CD14-positive monocyte (primary cell): Measurements from ENCODE around the gene EXOC4. TPM values are rescaled to one million over a fixed set of nuclear protein-coding genes. Genes with fewer than 3 reads are reported as not detected.

Experiments used
- DNase-seq, 3 donors: peaks; one replicate each; pipeline ENCODE4 v3.0.0-alpha.2; 2011 to 2022
- H2AFZ ChIP-seq: 2 replicates; pipeline ENCODE4 v1.6.0; 2012; ENCODE audit warnings: mild to moderate bottlenecking, low read depth, low read length, inconsistent platforms; ENCODE audit not compliant: insufficient read depth, poor library complexity, severe bottlenecking
- H3K27ac ChIP-seq, 2 donors: 1 replicate in 1 of 2; 2 replicates in 1 of 2; pipeline ENCODE4 v1.5.1; 2012 to 2013; ENCODE audit warnings: low read length in 2 of 2, control low read depth in 1 of 2, inconsistent platforms in 1 of 2, low read depth in 1 of 2, mild to moderate bottlenecking in 1 of 2
- H3K27me3 ChIP-seq, 2 donors: one replicate each; pipeline versions ENCODE4 v1.6.0 to v1.6.1; 2011 to 2013; ENCODE audit warnings: low read length in 2 of 2; ENCODE audit not compliant: control insufficient read depth in 2 of 2, insufficient read depth in 2 of 2
- H3K36me3 ChIP-seq, 2 donors: replicated peaks in 1 of 2; 1 replicate in 1 of 2; 2 replicates in 1 of 2; pipeline versions ENCODE4 v1.5.1 to v1.6.1; 2012 to 2013; ENCODE audit warnings: low read length in 2 of 2, control low read depth in 1 of 2, inconsistent platforms in 1 of 2, mild to moderate bottlenecking in 1 of 2; ENCODE audit not compliant: insufficient read depth in 2 of 2, control insufficient read depth in 1 of 2
- H3K4me1 ChIP-seq, 2 donors: 1 replicate in 1 of 2; 2 replicates in 1 of 2; pipeline versions ENCODE4 v1.5.1 to v1.6.1; 2012 to 2013; ENCODE audit warnings: low read length in 2 of 2, control low read depth in 1 of 2, inconsistent platforms in 1 of 2, mild to moderate bottlenecking in 1 of 2, moderate library complexity in 1 of 2; ENCODE audit not compliant: insufficient read depth in 2 of 2, control insufficient read depth in 1 of 2
- H3K4me2 ChIP-seq: replicated peaks from 2 replicates; pipeline ENCODE3; 2012; ENCODE audit warnings: low read length, moderate library complexity, mild to moderate bottlenecking; ENCODE audit not compliant: poor library complexity, severe bottlenecking; ENCODE audit errors: extremely low read depth
- H3K4me3 ChIP-seq, 3 experiments: fragments of 200-600 bp in 1 of 3; sonication (generic) in 1 of 3; replicated peaks in 1 of 3; 1 replicate in 2 of 3; 2 replicates in 1 of 3; pipeline ENCODE4 v1.5.1; 2011 to 2013; ENCODE audit warnings: low read length in 3 of 3, mild to moderate bottlenecking in 3 of 3, control low read depth in 2 of 3, low read depth in 2 of 3, inconsistent platforms in 1 of 3, moderate library complexity in 1 of 3
- H3K79me2 ChIP-seq: 2 replicates; pipeline ENCODE4 v1.6.0; 2012; ENCODE audit warnings: mild to moderate bottlenecking, control low read depth, inconsistent platforms, low read length, moderate library complexity; ENCODE audit not compliant: insufficient read depth
- H3K9ac ChIP-seq: 2 replicates; pipeline ENCODE4 v1.6.0; 2017; ENCODE audit warnings: low read length, mild to moderate bottlenecking; ENCODE audit not compliant: insufficient read depth, poor library complexity, severe bottlenecking
- H3K9me3 ChIP-seq, 2 donors: replicated peaks in 1 of 2; 1 replicate in 1 of 2; 2 replicates in 1 of 2; pipeline versions ENCODE4 v1.5.1 to v1.6.1; 2012 to 2013; ENCODE audit warnings: low read length in 2 of 2, control low read depth in 1 of 2; ENCODE audit not compliant: control insufficient read depth in 1 of 2, insufficient read depth in 1 of 2
- H4K20me1 ChIP-seq: 2 replicates; pipeline ENCODE4 v1.6.0; 2012; ENCODE audit warnings: mild to moderate bottlenecking, low read length, control low read depth, moderate library complexity; ENCODE audit not compliant: insufficient read depth
- H3K27ac Mint-ChIP-seq, 7 donors: one replicate each; pipeline ENCODE4 v1.8.0; 2020; ENCODE audit warnings: mild to moderate bottlenecking in 7 of 7, mixed read lengths in 7 of 7, moderate library complexity in 6 of 7, inconsistent platforms in 2 of 7
- H3K27me3 Mint-ChIP-seq, 3 donors: one replicate each; pipeline ENCODE4 v1.8.0; 2021 to 2022; ENCODE audit warnings: low read depth in 3 of 3, mild to moderate bottlenecking in 3 of 3, mixed read lengths in 3 of 3, moderate library complexity in 3 of 3, inconsistent platforms in 1 of 3
- H3K36me3 Mint-ChIP-seq, 2 donors: one replicate each; pipeline ENCODE4 v1.8.0; 2020; ENCODE audit warnings: mixed read lengths in 2 of 2, inconsistent platforms in 1 of 2, mild to moderate bottlenecking in 1 of 2
- H3K4me1 Mint-ChIP-seq: one replicate; pipeline ENCODE4 v1.8.0; 2020; ENCODE audit warnings: mild to moderate bottlenecking, mixed read lengths
- H3K4me3 Mint-ChIP-seq, 2 donors: one replicate each; pipeline ENCODE4 v1.8.0; 2020; ENCODE audit warnings: mild to moderate bottlenecking in 2 of 2, mixed read lengths in 2 of 2, moderate library complexity in 1 of 2
- H3K9me3 Mint-ChIP-seq, 7 donors: one replicate each; pipeline ENCODE4 v1.8.0; 2020 to 2022; ENCODE audit warnings: mixed read lengths in 7 of 7, mild to moderate bottlenecking in 6 of 7, moderate library complexity in 6 of 7, inconsistent platforms in 2 of 7
- CTCF ChIP-seq: fragments of 200-600 bp; IDR thresholded peaks from one replicate; pipeline ENCODE4 v1.8.0; 2022; ENCODE audit warnings: antibody characterized with exemption, mild to moderate bottlenecking
- WGBS: methylation state at CpG from one replicate; pipeline ENCODE4 v1.1.5; 2013; ENCODE audit warnings: missing lambda C conversion rate; ENCODE audit not compliant: insufficient coverage; 5-methylcytosine and 5-hydroxymethylcytosine counted together
- intact Hi-C, 2 donors: fragments of 100-400 bp; cut with micrococcal nuclease; formaldehyde crosslinking; loops; one replicate each; pipeline versions ENCODE4 v1.15.0 to v1.15.1; 2023
- polyA plus RNA-seq, 3 donors: library from polyadenylated mRNA; depleted of rRNA in 1 of 3; unstranded in 2 of 3; stranded (reverse) in 1 of 3; fragments of 300-500 nt in 2 of 3; fragments of >200 nt in 1 of 3; fragmentation: Illumina TruSeq in 2 of 3; gene quantifications; 1 replicate in 2 of 3; 2 replicates in 1 of 3; pipeline ENCODE4 v1.2.3, GENCODE V29; 2012 to 2021

EXOC4 gene
- polyA plus RNA-seq, 3 donors = 20.6 to 22.3 (median 22.3) TPM

DNA sequence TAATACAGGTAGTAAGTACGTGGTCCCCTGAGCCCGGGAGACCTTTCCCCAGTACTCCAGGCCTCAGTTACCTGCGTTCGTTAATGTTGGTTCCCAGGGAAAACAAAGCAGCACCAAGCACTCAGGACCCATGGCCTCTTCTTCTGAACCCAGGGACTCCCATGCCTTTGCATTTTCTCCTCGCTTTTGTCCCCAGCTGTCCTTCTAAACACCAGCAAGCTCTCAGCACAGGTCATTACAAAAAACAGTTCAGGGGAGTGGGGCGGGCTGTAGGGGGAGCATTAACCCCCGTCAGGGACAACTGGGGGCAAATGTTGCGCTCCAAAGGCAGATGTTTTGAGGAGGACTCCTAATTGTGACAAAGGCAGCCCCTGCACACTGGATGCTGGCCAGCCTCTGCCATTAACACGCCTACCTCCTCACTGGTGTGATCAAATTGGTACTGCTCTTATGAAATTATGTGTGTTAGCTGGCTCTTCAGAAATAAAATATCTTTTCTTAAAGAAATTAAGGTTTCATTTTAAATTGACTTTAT is 793.8 kb downstream of the EXOC4 start:
- no peak overlapping the region for H3K9ac ChIP-seq
- Mint-ChIP-seq H3K4me3 (no peak overlapping the region), H3K27me3 (no peaks in the 10 kb centered on the region), H3K4me1 (peaks cover 5% of the 10 kb centered on the region), H3K36me3 (peaks cover 5 to 8% of the 10 kb centered on the region in 2 donors), H3K9me3 (peaks cover 0 to 8% (median 2%) of the 10 kb centered on the region in 7 donors), H3K27ac (no peak overlapping the region)
- no peaks in the 10 kb centered on the region for H3K79me2 ChIP-seq
- WGBS = 60% methylated on average over 1 of the region's 9 CpGs
- TF ChIP-seq CTCF = no peak
- H3K9me3 ChIP-seq = no peaks in the 10 kb centered on the region
- DNase-seq = no peak
- H3K4me3 ChIP-seq = no peak overlapping the region
- no peaks in the 10 kb centered on the region for H3K36me3 ChIP-seq
- H3K27me3 ChIP-seq = no peaks in the 10 kb centered on the region
- no peaks in the 10 kb centered on the region for H4K20me1 ChIP-seq
- H2AFZ ChIP-seq = no peak overlapping the region
- no peak overlapping the region for H3K27ac ChIP-seq
- H3K4me1 ChIP-seq = peaks cover 3 to 7% of the 10 kb centered on the region in 2 donors
- no peak overlapping the region for H3K4me2 ChIP-seq
- intact Hi-C loops = no loop called here

GRCh38 chr7:134047675-134048074 is 794.8 kb downstream of the EXOC4 start:
- intact Hi-C loops = no loop called here
- H3K4me2 ChIP-seq = no peak overlapping the region
- H3K9me3 ChIP-seq = no peaks in the 10 kb centered on the region
- H3K4me1 ChIP-seq = peaks cover under 1 to 1% of the 10 kb centered on the region in 2 donors
- H4K20me1 ChIP-seq = no peaks in the 10 kb centered on the region
- no peak overlapping the region for H3K9ac ChIP-seq
- no peaks in the 10 kb centered on the region for H3K79me2 ChIP-seq
- WGBS = 100% methylated on average over 2 of the region's 4 CpGs
- H3K27ac ChIP-seq = no peak overlapping the region
- no peak overlapping the region for H3K4me3 ChIP-seq
- Mint-ChIP-seq H3K27ac (no peak overlapping the region), H3K36me3 (peaks cover 5 to 8% of the 10 kb centered on the region in 2 donors), H3K4me3 (no peak overlapping the region), H3K9me3 (peaks cover 0 to 8% (median 2%) of the 10 kb centered on the region in 7 donors), H3K4me1 (peaks cover 2% of the 10 kb centered on the region), H3K27me3 (no peaks in the 10 kb centered on the region)
- H3K36me3 ChIP-seq = no peaks in the 10 kb centered on the region
- H3K27me3 ChIP-seq = no peaks in the 10 kb centered on the region
- no peak for TF ChIP-seq CTCF
- no peak for DNase-seq
- no peak overlapping the region for H2AFZ ChIP-seq
